HG03139 (cell line): ENCODE results near the gene MAP1LC3A.

ENCODE experiments used
- ATAC-seq: cut with Tn5 transposase; IDR thresholded peaks from one replicate; pipeline ENCODE4 v1.9.1; 2021; ENCODE audit not compliant: unreplicated experiment

Gene MAP1LC3A

DNA sequence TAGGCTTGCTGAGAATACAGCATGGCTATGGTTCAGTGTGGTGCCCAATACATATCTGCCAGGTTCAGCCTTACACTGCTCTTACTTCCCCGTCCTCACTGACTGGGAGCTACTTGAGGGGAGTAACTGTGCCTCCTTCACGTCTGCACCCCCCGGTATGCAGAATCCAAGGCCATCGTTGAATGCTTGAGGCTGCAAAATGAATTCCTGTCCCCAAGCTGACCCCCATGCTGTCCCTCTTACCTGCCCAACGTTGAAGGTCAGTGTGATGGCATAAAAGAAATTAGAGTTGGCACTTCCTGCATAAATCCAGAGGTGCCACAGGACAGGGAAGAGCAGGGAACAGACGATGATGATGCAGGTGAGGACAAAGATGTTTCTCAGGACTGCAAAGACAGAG lies 16.3 kb downstream of the MAP1LC3A start:
- no peak for ATAC-seq

DNA sequence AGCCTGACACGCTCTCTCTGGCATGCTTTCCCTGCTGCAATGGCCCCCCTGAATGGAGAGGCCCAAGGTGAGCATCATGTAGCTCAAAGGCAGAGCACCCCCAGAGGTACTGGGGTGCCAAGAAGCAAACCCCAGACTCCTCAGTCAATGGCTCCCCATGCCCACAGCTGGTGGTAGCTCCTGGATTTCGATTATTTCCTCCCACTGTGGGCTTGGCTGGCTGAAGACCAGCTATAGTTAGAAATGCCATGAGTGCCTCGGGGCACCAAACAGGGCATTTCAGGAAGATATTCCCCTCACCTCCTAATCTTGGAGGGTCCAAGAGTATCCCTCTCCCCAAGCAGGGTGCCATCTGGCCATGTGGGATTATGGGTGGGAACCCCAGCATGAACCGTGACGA lies 16.8 kb downstream of the MAP1LC3A start:
- ATAC-seq = no peak

DNA sequence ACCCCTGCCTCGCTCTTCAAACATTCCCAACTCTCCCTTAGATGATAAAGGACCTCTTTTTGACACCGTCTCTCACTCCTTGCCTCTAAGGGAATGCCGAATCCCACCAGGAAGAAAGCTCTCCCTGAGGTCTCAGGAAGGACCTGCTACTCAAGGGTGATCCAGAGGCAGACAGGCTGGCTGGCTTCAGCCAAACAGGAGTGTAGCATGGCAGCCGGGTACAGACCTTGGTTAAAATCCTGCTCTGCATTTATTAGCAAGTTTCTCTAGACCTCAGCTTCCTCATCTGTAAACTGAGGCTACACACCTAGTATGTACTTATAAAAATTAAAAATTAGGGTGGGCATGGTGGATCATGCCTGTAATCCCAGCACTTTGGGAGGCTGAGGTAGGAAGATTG lies 17.2 kb downstream of the MAP1LC3A start:
- no peak for ATAC-seq

GRCh38 chr20:34577061-34577460 lies 18.5 kb downstream of the MAP1LC3A start:
- ATAC-seq = no peak

GRCh38 chr20:34578025-34578424 lies 19.5 kb downstream of the MAP1LC3A start:
- ATAC-seq = no peak

- no peak for ATAC-seq
Measured at GRCh38 chr20:34578521-34578920, 20.0 kb downstream of the MAP1LC3A start.

- no peak for ATAC-seq
Measured at GRCh38 chr20:34579191-34579978, 20.9 kb downstream of the MAP1LC3A start.

GRCh38 chr20:34579979-34580940 lies 21.7 kb downstream of the MAP1LC3A start:
- ATAC-seq = no peak

GRCh38 chr20:34581341-34582184 lies 23.0 kb downstream of the MAP1LC3A start:
- ATAC-seq = no peak

DNA sequence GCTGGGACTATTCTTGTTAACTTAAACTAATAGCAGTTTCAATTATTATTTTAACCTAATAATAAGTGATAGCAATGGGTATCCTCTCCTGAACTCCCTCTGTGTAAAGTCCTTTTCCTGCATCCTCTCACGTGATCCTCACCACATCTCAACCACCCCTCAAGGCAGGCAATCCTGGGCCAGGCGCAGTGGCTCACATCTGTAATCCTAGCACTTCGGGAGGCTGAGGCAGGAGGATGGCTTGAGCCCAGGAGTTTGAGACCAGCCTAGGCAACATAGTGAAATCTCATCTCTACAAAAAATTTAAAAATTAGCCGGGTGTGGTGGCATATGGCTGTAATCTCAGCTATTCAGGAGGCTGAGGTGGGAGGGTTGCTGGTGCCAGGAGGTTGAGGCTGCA lies 23.7 kb downstream of the MAP1LC3A start:
- ATAC-seq = no peak

DNA sequence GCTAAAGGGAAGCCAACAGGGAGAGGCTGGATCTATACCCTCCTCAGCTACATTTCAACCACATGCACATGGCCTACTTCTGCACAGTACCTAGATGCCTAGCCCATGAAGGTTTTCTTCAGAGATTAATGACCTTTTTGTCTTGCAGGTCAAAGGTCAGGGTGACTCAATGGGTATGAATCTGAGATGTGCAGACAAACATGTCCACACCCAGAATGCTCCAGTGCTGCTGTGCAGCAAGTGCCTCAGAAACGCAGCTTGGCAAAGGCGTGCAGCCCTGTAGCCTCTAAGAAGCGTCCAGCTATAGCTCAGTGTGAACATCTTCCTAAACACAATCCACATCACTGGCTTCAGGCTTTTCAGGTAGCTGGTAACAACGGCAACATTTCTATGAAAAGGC lies 24.4 kb downstream of the MAP1LC3A start:
- no peak for ATAC-seq

- ATAC-seq = no peak
Measured at GRCh38 chr20:34583544-34583943, 25.0 kb downstream of the MAP1LC3A start.

GRCh38 chr20:34585019-34585418 lies 26.5 kb downstream of the MAP1LC3A start:
- no peak for ATAC-seq

GRCh38 chr20:34586488-34587163 lies 28.1 kb downstream of the MAP1LC3A start:
- no peak for ATAC-seq

DNA sequence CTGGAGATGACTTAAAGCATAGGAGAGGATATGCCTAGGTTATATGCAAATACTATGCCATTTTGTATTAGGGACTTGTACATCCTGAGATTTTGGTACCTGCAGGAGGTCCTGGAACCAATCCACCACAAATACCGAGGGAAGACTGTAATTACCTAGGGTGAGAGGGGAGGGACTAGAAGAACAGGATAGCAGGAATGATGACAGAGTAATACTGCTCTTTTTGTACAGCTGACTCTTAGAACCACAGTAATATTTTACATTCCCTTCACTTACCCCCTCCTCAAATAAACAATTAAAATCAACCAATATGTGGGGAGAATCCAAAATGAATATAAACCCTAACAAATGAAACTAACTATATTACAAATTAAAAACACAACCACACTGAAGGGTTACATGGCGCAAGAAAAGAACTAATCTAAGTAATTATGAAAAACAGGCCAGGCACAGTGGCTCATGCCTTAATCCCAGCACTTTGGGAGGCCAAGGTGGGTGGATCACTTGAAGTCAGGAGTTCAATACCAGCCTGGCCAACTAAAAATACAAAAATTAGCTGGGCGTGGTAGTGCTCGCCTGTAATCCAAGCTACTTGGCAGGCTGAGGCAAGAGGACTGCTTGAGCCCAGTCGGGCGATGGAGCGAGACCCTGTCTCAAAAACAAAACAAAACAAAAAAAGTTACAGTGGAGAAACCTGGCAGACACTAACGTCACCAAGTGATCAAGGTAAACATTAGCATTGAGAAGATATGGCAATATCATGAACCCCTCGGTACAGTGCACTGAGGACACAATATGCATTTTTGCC lies 37.1 kb downstream of the MAP1LC3A start:
- ATAC-seq = no peak

DNA sequence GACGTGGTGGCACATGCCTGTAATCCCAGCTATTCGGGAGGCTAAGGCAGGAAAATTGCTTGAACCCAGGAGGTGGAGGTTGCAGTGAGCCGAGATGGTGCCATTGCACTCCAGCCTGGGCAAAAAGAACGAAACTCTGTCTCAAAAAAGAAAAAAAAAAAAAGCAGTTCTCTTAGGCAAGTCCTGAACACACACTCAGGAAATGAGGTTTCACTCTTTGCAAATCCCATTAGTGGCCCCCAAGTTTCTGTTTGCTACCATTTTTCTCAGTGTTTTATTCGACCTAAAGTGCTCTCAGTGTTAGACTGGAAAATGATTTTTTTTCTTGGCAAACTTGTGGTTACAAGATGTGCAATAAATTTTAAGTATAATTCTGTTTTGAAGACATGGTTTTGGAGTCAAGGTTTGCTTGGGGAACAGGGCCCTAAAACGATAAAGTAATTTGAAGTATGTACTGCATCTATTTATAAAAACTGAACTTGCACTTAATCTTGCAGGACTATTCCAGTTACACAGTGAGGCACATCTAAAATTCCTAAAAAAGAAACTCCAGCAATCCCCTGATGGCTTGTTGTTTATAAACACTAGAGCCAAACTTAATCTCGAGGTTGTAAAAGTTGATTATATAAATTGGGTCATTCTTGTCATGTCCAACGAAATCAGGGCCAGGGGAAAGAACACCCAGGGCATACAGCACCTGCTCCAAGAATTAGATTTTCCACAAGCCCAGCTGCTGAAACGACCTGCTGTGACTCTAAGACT lies 42.6 kb downstream of the MAP1LC3A start:
- no peak for ATAC-seq

DNA sequence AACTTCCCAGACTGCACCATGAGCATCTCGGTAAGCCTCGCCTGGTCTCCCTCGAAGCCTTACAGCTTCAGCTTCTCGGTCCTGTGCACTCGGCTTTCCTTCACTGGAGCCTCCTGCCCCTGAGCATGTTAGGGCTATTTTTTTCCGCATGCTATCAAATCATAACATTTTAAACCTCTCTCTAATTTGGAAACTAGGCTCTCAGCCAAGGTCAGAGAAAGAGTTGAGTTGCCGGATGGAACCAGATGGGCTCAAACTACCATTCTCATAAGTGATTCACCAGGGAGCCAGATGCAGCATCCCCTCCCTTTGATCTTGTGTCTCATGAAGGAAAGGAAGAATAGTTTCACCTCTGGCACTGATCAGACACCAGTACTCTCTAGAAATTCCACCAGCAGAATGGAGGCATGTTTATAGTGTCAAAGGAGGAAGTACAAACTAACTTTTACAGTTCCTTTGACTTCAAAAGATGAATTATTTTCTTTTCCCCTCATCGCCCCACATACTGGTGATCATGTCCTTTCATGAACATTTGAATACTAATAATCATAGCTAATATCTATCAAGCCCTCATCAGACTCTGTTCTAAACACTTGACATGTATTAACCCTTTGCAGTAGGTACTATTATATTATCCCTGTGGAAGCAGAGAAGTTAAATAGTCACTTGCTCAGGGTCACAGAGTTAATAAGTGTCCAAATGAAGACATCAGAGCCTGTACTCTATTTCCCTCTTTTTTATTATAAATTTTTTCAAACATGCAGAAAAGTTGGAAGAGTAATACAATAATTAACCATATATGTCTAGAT lies 46.7 kb downstream of the MAP1LC3A start:
- no peak for ATAC-seq

- ATAC-seq = no peak
Measured at GRCh38 chr20:34607066-34607465, 48.5 kb downstream of the MAP1LC3A start.
